Tracheal epithelial cell (primary cell): ENCODE results near the gene NDUFS5. TPM values are rescaled to one million over a fixed set of nuclear protein-coding genes. Genes with fewer than 3 reads are reported as not detected.

ENCODE experiments used
- total RNA-seq: library from RNA; depleted of rRNA; stranded (reverse); fragments of >200 nt; gene quantifications from 2 replicates; pipeline ENCODE4 v1.2.1, GENCODE V29; 2014

The NDUFS5 gene
- 315 and 340 TPM in 2 replicates for total RNA-seq

DNA sequence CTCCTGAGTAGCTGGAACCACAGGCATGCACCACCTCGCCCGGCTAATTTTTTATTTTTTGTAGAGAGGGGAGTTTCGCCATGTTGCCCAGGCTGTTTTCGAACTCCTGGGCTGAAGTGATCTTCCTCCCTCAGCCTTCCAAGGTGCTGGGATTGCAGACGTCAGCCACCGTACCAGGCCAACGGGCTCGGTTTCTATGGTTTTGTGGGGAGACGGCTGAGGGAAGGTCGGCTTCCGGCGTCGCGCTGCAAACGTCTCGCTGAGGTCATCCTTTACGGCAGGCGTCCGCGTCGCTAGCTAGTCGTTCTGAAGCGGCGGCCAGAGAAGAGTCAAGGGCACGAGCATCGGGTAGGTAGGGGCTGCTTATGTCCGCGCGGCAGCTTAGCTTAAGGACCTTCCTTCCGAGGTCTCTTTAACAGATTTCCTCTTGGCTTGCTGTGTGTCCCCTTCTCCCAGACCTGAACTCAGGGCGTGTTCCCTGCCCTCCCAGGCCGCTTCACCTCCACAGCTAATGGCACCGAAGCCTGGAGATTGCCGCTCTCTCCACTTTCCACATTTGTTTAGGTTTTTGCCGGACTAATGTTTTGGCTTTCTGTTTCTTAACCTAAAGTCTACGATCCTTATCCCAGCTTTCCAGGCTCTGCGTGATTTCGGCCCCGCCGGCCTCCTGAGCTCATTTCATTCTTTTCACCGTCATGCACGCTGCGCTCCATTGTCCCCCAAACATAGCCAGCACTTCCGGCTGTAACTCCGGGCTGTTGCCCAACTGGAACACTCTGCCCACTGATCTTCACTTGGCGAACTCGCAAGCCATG lies at the start of gene NDUFS5:
Gene NDUFS5 (plus strand): TSS at position 300 of the 815 bp plus-strand sequence. CDS start 2,375 bp downstream, outside the sequence.

DNA sequence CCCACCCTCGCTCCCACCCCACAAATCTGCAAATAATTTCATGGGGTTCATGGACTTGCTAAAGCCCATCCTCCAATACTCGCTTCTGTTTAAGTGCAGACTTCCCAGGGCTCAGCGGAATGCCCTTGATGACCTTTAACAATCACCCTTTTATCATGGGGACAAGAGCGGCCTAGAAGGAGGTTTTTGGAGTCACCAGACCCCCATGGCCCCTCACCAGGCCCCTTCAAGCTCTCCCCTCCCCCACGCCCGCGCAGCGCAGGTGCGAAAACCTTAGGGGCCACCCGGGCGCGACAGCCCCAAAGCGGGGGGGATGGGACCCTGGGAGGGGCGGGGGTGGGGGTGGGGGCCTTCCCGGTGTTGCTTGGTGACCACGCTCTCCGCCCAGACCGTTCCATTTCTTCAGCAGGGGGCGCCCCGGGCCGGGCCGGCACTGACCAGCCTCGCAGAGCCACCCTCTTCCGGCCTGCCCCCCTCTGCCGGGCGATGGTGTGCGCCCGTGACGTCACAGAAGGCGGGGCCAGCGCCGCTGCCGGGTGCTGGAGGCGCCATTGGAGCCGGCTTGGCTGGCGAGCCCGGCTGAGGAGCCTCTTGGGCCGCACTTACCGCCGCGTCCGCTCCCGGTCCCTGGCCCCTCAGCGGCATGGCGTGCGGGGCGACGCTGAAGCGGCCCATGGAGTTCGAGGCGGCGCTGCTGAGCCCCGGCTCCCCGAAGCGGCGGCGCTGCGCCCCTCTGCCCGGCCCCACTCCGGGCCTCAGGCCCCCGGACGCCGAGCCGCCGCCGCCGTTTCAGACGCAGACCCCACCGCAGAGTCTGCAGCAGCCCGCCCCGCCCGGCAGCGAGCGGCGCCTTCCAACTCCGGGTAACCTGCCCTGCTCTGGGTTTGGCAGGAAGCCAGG lies 35.2 kb upstream of the NDUFS5 start, which contains the start of gene AKIRIN1:
Gene AKIRIN1 (plus strand): TSS at position 539 of the 900 bp plus-strand sequence. CDS start 105 bp downstream, at position 644.

Other genes with a start within 250 kb of the NDUFS5 start
- gene RRAGC, start 166.6 kb upstream of the NDUFS5 start, total RNA-seq, result 19.5 and 20.2 TPM in 2 replicates
- 14.0 and 19.2 TPM in 2 replicates for gene MYCBP, start 153.0 kb upstream of the NDUFS5 start, total RNA-seq
- gene GJA9, start 144.8 kb upstream of the NDUFS5 start, total RNA-seq, result 0.21 and 0.24 TPM in 2 replicates
- gene RHBDL2, start 84.5 kb upstream of the NDUFS5 start, total RNA-seq, result 3.2 and 8.4 TPM in 2 replicates
- gene AKIRIN1, start 35.1 kb upstream of the NDUFS5 start, total RNA-seq, result 40.7 and 56.1 TPM in 2 replicates
- 142 and 236 TPM in 2 replicates for gene MACF1, start 178.3 kb downstream of the NDUFS5 start, total RNA-seq